MCF 10A (cell line): Measurements from ENCODE around the gene RALA. TPM values are rescaled to one million over a fixed set of nuclear protein-coding genes. Genes with fewer than 3 reads are reported as not detected.

Experiments used
- BruUV-seq: library from RNA; stranded (reverse); fragments of 400-500 nt; replicated peaks from 2 replicates; lab custom pipeline; 2021; lab: Mats Ljungman, UMichigan
- CTCF ChIA-PET: fragments of 300-600 bp; sonication (Branson Sonifier 250); formaldehyde crosslinking; extraction: SDS; loops from one replicate; lab custom pipeline; 2021; ENCODE audit warnings: antibody characterized with exemption, inconsistent platforms; lab: Yijun Ruan, JAX
- POLR2A ChIA-PET: fragments of 300-600, 350-650 bp; sonication (Branson Sonifier 250); formaldehyde crosslinking; extraction: SDS; loops from one replicate; lab custom pipeline; 2020; ENCODE audit warnings: antibody characterized with exemption, inconsistent platforms; lab: Yijun Ruan, JAX
- DNase-seq: peaks from one replicate; pipeline ENCODE4 v3.0.0-alpha.2; 2018; ENCODE audit not compliant: unreplicated experiment
- H3K27ac Mint-ChIP-seq: one replicate; pipeline ENCODE4 v1.8.0; 2022; ENCODE audit warnings: mild to moderate bottlenecking, low read depth, mixed read lengths; ENCODE audit not compliant: unreplicated experiment
- H3K27me3 Mint-ChIP-seq: one replicate; pipeline ENCODE4 v1.8.0; 2022; ENCODE audit warnings: mixed read lengths; ENCODE audit not compliant: insufficient read depth, unreplicated experiment
- H3K36me3 Mint-ChIP-seq: one replicate; pipeline ENCODE4 v1.8.0; 2022; ENCODE audit warnings: mild to moderate bottlenecking, moderate library complexity, mixed read lengths; ENCODE audit not compliant: insufficient read depth, unreplicated experiment
- H3K4me1 Mint-ChIP-seq: one replicate; pipeline ENCODE4 v1.8.0; 2022; ENCODE audit warnings: mixed read lengths; ENCODE audit not compliant: insufficient read depth, unreplicated experiment
- H3K4me3 Mint-ChIP-seq: one replicate; pipeline ENCODE4 v1.8.0; 2022; ENCODE audit warnings: mild to moderate bottlenecking, moderate library complexity, mixed read lengths; ENCODE audit not compliant: unreplicated experiment
- H3K9me3 Mint-ChIP-seq: one replicate; pipeline ENCODE4 v1.8.0; 2022; ENCODE audit warnings: mixed read lengths; ENCODE audit not compliant: unreplicated experiment
- intact Hi-C: fragments of 100-400 bp; cut with micrococcal nuclease; formaldehyde crosslinking; loops from 2 replicates; pipeline ENCODE4 v1.14.1; 2022
- total RNA-seq: library from RNA; stranded (reverse); gene quantifications from 2 replicates; pipeline ENCODE4 v1.2.3, GENCODE V29; 2022
- TF ChIP-seq, protein P1 (sequence below): fragments of 200-600 bp; IDR thresholded peaks from one replicate; pipeline ENCODE4 v1.8.0; 2022; ENCODE audit warnings: antibody characterized with exemption, mild to moderate bottlenecking; ENCODE audit not compliant: unreplicated experiment

The RALA gene
- total RNA-seq, 1 experiment from 2014 or later = 34.1 TPM

DNA sequence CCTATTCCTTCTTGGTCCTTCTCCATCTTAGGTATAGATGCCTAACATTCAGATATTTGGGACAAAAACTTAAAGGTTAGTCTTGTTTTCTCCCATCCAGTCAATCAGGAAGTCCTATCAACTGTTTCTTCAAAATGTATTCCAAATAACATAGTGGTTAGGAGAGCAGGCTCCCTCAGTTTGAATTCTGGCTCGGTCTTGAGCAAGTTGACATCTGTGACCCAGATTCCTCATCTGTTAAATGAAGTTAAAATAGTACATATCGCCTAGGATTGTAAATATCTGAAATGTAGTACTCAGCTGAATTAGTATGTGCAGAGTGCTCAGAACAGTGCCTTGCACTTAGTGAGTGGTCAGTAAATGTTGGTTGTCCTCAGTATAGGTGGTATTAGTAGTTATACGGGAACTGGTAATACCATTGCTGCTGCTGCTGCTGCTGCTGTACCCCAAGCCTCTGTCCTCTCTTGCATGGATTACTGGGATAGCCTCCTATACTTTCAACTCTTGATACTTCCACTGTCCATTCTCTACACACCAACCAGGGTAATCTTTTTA, 58.6 kb downstream of the RALA start:
- no peak for DNase-seq
- H3K36me3 Mint-ChIP-seq = no peaks in the 10 kb centered on the region
- no peaks in the 10 kb centered on the region for H3K9me3 Mint-ChIP-seq
- no peaks in the 10 kb centered on the region for H3K27me3 Mint-ChIP-seq
- H3K4me3 Mint-ChIP-seq = no peak overlapping the region
- POLR2A ChIA-PET = no interaction called here
- H3K4me1 Mint-ChIP-seq = peaks cover 7% of the 10 kb centered on the region
- no TSS peak for BruUV-seq
- TF ChIP-seq, protein P1, sequence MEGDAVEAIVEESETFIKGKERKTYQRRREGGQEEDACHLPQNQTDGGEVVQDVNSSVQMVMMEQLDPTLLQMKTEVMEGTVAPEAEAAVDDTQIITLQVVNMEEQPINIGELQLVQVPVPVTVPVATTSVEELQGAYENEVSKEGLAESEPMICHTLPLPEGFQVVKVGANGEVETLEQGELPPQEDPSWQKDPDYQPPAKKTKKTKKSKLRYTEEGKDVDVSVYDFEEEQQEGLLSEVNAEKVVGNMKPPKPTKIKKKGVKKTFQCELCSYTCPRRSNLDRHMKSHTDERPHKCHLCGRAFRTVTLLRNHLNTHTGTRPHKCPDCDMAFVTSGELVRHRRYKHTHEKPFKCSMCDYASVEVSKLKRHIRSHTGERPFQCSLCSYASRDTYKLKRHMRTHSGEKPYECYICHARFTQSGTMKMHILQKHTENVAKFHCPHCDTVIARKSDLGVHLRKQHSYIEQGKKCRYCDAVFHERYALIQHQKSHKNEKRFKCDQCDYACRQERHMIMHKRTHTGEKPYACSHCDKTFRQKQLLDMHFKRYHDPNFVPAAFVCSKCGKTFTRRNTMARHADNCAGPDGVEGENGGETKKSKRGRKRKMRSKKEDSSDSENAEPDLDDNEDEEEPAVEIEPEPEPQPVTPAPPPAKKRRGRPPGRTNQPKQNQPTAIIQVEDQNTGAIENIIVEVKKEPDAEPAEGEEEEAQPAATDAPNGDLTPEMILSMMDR = no peak
- no peak overlapping the region for H3K27ac Mint-ChIP-seq
- intact Hi-C loops = no loop called here
- CTCF ChIA-PET = interaction anchor here (0.6 to 0.7 kb wide), 2 partner anchors 44 to 142 kb away, joined by 3 read pairs; no protein-coding TSS in a partner anchor

DNA sequence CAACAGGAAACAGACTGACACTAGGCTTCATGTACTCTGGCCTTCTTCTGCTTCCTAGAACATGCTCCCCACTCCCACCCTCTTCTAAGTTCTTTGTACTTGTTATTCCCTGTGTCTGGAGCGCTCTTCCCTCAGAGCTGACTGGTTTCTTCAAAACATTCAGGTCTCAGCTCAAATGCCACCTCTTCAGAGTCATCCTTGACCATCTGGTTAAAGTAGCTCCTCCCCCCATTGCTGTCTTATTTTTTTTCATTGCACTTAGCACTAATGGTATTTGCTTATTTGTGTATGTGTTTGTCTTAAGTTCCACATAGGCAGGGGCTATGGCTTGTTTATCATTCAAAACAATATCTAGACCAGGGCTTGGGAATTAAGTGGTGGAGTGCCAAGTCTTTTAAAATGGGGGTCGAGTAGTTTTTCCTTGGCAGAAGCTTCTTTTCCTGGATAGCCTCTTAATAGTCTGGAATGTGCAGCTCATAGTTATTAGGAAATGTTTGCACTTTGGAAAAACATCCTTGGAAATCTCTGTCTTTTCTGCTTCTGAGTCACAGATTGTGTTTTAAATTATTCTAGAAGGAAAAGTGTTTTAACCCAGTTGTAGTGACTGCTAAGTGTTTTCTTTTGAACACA, 60.0 kb downstream of the RALA start:
- BruUV-seq = no TSS peak
- no peaks in the 10 kb centered on the region for H3K27me3 Mint-ChIP-seq
- intact Hi-C loops = no loop called here
- no peak overlapping the region for H3K27ac Mint-ChIP-seq
- ChIA-PET POLR2A (interaction anchor here (0.7 to 2.6 kb wide), 3 partner anchors 12 to 59 kb away, joined by 3 to 9 read pairs (median 4); no protein-coding TSS in a partner anchor), CTCF (interaction anchor here (0.6 to 1.6 kb wide), 2 partner anchors 67 to 103 kb away, joined by 3 to 6 read pairs; no protein-coding TSS in a partner anchor)
- H3K4me3 Mint-ChIP-seq = no peak overlapping the region
- H3K4me1 Mint-ChIP-seq = peaks cover 7% of the 10 kb centered on the region
- TF ChIP-seq, protein P1 = no peak
- peaks cover 9% of the 10 kb centered on the region for H3K36me3 Mint-ChIP-seq
- no peaks in the 10 kb centered on the region for H3K9me3 Mint-ChIP-seq
- no peak for DNase-seq

DNA sequence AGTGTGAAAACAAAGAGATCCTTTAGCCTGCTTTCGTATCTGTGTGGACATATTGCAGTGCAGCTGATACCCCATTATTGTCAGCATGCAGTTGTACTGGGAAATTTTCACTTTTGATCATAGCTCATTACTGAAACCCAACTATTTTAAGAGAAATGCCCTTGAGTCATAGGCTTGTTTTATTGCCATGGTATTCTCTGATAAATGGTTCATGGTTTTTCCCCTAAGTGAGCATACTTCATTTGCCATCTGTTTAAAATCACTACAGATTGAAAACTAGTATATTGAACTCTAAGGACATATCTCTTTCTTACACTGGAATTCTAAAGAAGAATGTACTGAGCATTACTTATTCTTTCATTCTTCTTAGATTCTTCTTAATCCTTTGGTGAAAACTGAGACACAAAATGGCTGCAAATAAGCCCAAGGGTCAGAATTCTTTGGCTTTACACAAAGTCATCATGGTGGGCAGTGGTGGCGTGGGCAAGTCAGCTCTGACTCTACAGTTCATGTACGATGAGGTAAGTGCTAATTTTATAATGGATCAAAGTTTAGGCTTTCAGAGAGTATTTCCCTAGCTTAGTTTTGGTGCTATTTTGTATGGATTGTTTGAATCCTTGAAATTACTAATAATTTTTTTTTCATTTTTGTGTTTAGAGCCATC, 63.0 kb downstream of the RALA start:
- H3K4me3 Mint-ChIP-seq = no peak overlapping the region
- no TSS peak for BruUV-seq
- no peak overlapping the region for H3K27ac Mint-ChIP-seq
- intact Hi-C loops = no loop called here
- H3K9me3 Mint-ChIP-seq = no peaks in the 10 kb centered on the region
- ChIA-PET CTCF (interaction anchor here (0.8 to 1.2 kb wide), 4 partner anchors 16 to 1317 kb away, joined by 3 to 4 read pairs (median 4); no protein-coding TSS in a partner anchor), POLR2A (interaction anchor here (0.8 to 1.3 kb wide), 3 partner anchors 34 to 61 kb away, joined by 3 read pairs; no protein-coding TSS in a partner anchor)
- DNase-seq = no peak
- TF ChIP-seq, protein P1 = no peak
- peaks cover 11% of the 10 kb centered on the region for H3K4me1 Mint-ChIP-seq
- H3K36me3 Mint-ChIP-seq = peaks cover 14% of the 10 kb centered on the region
- no peaks in the 10 kb centered on the region for H3K27me3 Mint-ChIP-seq
